Measurements from ENCODE around the gene CACNA1S.

CACNA1S gene

DNA sequence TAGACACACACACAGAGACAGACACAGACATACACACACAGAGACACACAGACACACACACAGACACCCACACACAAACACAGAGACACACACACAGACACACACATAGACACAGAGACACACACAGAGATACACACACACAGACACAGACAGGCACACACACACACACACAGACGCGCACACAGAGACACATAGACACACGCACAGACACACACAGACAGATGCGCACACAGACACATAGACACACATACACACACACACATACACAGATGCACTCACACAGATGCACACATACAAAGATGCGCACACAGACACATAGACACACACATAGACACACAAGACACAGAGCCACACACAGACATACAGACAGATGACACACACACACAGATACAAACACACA, 104.7 kb downstream of the CACNA1S start:
- no peak for DNase-seq

DNA sequence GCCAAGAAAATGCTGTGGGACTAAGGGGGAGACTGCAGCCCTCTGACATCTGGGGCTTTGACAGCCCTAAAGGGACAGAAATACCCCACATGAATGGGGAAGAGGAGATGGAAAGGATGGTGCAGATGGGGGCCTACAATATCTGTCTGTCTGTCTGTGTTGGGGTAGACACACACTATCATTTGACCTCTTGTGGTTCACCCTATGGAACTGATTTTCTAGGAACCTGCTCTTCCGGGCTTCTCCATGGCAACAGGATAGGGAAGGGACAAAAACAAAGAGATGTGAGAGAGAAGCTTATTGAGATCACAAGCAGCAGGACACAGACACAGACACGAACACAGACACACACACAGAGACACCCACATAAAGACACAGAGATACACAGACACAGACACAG, 105.8 kb downstream of the CACNA1S start:
- DNase-seq: no peak

DNA sequence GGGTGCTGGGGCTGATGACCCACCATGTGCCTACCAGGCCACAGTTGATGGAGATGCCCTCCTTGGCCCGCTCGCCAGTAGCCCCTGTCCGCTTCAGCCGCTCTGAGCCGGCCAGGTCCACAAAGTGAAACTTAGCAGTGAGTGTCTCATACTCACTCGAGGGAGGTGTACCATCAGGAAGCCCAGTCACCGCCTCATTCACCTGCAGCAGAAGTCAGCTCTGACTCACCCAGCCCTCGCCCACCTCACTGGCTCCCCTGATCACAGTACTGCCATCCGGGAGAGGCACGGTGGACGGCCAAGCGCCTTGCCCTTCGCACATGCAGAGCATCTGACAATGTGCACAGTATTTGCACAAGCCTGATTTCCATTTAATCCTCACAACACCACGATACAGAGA, 107.5 kb downstream of the CACNA1S start:
- no peak for DNase-seq

DNA sequence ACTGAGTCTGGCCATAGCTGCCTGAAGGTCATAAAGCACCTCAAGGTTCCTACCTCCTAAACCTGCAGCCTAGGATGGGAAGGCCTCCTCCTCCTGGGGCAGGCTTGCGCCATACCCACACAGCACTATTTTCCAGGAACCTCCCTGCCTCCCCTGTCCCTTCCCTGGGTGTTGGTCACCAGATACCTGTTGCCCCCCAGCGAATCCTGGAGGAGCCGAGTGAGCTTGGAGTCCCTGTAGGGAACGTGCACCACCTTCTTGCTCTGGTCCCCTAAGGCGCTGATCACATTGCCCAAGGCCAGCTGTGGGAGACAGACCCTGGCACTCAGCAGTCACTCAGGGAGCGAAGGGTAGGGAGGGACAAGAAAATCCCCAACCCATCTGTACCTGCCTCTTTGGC, 108.1 kb downstream of the CACNA1S start:
- no peak for DNase-seq

DNA sequence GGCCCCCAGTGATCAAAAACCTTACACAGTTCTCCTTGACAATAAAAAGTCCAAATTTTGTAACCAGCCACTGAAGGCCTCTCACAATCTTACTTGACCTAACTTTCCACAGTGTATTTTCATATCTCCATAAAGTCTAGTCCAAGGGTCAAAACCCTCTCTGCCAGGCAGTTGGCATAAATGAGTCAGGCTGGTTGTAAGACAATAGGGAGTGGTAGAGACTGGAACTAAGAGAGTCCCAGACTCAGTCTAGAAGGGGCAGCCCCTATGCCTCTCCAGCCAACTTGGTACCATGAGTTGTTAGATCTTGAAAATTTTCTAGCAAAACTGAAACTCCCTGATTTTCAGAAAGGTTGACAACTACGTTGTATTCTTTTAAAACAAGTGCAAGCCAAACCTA, 109.7 kb downstream of the CACNA1S start:
- no peak for DNase-seq

DNA sequence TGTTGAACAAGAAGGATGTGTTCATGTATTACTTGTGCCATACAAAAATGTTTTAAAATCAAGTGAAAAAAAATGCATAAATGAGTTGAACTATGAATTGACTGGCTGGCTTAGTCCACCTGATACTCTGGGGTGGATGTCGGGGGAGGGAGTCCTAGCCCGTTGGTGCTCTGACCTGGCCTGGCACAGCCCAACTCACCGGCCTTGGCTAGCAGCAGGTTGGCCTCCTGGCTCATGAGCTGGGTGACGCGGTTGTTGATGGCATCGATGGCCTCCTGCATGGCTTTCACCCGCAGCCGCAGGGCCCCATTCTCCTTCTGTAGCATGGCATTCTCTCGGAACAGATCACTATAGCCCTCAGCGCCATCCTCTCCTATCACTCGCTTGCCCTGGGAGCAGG, 110.3 kb downstream of the CACNA1S start:
- no peak for DNase-seq

DNA sequence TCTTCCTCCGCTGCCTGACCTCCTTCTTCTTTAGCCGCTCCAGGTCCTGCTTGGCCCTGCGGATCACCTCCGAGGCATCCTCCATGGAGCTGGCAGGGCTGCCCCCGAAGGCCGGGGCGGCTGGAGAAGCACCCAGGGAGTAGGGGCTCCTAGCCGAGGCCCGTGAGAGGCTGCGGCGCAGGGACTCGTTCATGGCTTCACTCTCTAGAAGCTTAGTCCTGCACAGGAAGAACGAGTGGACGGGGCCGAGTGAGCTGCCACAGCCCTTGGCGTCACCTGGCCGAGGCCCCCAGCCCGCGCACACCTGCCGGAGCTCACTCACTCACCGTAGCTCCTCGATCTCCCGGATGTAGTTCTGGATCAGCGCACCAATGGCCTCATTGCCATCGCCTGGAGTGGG, 111.8 kb downstream of the CACNA1S start:
- DNase-seq: no peak

DNA sequence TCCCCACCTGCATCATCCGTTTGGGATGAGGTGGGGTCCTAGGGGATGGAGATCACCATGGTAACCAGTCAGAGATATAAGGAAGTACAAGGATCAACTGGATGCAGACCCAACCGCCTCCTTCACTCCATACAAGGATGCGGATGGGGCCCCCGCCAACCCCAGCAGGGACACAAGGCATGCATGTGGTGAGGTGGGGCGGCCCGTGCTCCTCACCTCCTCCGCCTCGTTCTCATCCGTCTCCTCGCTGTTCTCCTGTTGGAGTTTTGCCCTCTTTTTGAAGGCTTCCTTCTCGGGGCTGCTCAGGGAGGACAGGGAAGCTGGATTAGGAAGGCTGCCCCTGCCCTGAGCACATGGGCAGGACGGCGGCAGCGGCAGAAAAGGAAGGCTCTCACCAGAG, 112.6 kb downstream of the CACNA1S start:
- no peak for DNase-seq

DNA sequence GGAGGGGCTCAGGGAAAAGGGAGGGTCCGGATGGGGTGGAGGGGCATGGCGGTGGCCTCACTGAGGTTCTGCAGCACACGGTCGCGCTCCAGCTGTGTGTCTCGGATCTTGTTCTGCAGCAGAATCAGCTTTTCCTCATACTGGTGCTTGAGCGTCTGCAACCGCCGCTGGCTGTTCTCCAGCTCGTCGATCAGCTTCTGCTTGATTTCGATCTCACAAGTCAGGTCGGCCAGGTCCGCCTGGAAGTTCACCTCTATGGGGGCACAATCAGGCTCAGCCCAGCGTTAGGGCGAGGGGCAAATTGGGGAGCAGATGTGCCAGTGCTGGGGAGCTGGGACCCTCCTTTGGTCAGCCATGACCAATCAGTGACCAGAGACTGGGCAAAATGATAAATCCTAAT, 113.9 kb downstream of the CACNA1S start:
- DNase-seq: no peak

DNA sequence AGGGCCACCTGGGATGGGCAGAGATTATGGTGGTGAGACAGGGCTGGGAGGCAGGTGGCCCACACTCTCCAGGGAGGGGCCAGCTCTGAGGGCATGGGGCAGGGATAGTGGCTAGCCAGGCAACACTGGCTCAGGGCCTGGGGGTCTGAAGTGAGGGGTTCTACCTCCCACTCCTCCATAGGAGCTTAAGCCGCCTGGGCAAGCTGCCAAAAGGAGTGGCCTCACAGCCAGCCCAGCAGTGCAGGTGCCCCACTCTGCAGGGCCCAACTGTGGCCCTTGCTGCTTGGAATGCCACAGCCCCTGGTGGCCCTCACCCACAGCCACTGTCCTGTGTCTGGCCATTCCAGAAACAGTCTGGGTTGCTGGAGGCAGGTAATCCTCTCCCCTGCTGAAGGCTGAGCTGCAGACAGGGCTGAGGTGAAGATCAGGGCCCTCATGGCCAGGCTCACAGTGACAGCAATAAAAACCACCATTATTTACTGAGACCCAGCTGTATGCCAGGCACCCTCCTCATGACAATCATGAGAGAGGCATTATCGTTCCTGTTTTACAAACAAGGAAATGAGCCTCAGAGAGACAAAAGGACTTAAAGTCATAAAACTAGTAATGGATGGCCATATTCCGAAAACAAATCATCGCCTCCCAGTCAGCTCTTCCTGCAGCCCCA, 119.7 kb downstream of the CACNA1S start:
- no peak for DNase-seq

DNA sequence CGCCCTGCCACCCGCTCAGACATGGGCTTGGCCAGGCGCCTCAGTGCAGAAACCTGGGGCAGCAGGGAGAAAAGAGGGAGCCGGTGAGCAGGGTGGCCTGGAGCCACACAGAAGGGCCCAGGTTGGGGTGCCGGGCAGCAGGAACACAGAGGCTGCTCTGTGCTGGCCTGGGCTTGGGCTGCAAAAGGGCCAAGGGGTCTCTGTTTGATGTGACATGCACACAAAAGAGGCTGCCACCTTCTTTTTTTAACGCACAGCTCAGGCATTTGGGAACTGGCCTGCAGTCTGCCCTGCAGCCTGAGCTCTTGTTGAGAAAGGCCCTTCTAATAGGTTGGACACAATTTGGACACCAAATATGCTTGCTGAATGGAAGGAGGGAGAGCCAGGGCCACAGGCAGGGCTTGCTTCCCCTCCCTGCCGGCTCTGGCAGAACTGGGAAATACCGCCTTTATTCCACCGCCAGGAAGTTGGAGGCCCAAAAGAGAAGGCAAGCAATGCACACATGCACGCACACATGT, 121.1 kb downstream of the CACNA1S start:
- DNase-seq: no peak

DNA sequence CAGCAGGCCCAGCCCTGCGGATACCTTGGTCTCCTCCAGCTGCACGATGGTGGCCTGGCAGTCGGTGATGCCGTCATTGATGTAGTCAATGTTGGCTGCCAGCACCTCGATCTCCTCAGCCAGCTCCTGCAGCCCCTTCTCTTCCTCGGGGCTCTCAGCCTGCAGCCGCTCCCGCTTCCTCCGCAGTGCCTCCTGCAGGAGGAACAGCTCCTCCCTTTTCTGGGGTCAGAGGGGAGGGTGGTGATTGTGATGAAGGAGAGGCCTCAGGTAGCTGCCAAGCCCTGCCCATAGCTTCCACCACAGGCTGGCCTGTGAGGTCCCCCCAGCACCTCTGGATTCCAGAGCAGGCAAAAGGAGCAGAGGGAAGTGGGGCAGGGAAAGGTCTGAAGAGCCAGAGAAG, 122.1 kb downstream of the CACNA1S start:
- DNase-seq: no peak
